Loucy (cell line): ENCODE results near the gene CD58.

Source experiments
- CTCF ChIP-seq: fragments of 200-600 bp; sonication (generic); conservative IDR thresholded peaks from 2 replicates; pipeline ENCODE4 v1.5.1; 2014; ENCODE audit warnings: mild to moderate bottlenecking, antibody characterized with exemption, low read length
- EZH2phosphoT487 ChIP-seq: fragments of 200-600 bp; IDR thresholded peaks from 2 replicates; pipeline ENCODE4 v1.6.1; 2018; ENCODE audit warnings: antibody characterized with exemption, mild to moderate bottlenecking, moderate library complexity, borderline replicate concordance

GRCh38 chr1:116501870-116502244 is 69.0 kb downstream of the CD58 start:
- TF ChIP-seq CTCF (no peak), EZH2phosphoT487 (no peak)
